Measurements from ENCODE around the gene ADRA2B.

DNA sequence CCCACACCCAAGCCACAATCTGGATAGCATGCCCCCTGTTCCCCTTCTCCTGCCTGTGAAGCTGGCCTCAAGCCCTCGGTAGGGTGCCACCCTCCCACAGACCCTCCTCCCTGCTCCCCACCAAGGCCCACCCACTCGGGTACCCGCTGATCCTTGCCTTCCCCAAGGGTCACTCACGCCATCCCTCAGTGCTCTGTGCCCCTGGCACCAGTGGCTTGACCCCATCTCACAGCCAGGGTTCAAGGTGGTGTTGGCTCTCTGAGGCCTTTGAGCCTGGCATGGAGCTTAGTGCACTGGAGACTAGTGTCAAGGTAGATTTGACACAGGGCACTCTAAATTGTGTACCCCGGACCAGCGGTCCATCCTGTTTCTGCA lies 11.9 kb downstream of the ADRA2B start:
- TF ChIP-seq EZH2 (IDR thresholded peaks at IDR 0.05; ENCODE audit: borderline replicate concordance, low read depth, low read length, poor library complexity, severe bottlenecking) (no peak), CTCF (conservative IDR thresholded peaks at IDR 0.05; ENCODE audit: low read depth, low read length) (no peak)
